Prostate gland (tissue), 2 donors: ENCODE data around the gene OCIAD2.

Experiments used
- POLR2A ChIP-seq: fragments of 450-650 bp; IDR thresholded peaks from one replicate; pipeline ENCODE4 v1.6.1; 2016; ENCODE audit warnings: antibody characterized with exemption, mild to moderate bottlenecking
- POLR2AphosphoS5 ChIP-seq: sonication (generic); formaldehyde crosslinking; IDR thresholded peaks from one replicate; pipeline ENCODE4 v1.6.1; 2017; ENCODE audit warnings: antibody characterized with exemption
- TF ChIP-seq, protein P1 (sequence below), 4 experiments: fragments of 200-600 bp in 2 of 4; fragments of 450-650 bp in 2 of 4; sonication (generic) in 2 of 4; IDR thresholded peaks; 1 replicate in 3 of 4; 2 replicates in 1 of 4; pipeline ENCODE4 v1.5.1; 2016 to 2019; ENCODE audit warnings: antibody characterized with exemption in 4 of 4, mild to moderate bottlenecking in 2 of 4, moderate library complexity in 2 of 4

DNA sequence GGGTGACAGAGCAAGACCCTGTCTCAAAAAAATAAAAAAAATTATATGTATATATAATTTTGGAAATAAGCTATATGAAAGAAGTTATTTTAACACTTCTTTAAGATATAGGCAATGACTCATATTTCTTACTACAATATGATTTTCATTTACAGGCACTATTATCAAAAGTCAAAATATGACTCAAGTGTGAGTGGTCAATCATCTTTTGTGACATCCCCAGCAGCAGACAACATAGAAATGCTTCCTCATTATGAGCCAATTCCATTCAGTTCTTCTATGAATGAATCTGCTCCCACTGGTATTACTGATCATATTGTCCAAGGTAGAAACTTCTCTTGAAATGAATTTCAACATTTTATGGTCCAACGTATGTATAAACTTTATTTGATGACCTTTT, 54.9 kb downstream of the OCIAD2 start:
- TF ChIP-seq POLR2AphosphoS5 (no peak), POLR2A (no peak)
- TF ChIP-seq, protein P1, sequence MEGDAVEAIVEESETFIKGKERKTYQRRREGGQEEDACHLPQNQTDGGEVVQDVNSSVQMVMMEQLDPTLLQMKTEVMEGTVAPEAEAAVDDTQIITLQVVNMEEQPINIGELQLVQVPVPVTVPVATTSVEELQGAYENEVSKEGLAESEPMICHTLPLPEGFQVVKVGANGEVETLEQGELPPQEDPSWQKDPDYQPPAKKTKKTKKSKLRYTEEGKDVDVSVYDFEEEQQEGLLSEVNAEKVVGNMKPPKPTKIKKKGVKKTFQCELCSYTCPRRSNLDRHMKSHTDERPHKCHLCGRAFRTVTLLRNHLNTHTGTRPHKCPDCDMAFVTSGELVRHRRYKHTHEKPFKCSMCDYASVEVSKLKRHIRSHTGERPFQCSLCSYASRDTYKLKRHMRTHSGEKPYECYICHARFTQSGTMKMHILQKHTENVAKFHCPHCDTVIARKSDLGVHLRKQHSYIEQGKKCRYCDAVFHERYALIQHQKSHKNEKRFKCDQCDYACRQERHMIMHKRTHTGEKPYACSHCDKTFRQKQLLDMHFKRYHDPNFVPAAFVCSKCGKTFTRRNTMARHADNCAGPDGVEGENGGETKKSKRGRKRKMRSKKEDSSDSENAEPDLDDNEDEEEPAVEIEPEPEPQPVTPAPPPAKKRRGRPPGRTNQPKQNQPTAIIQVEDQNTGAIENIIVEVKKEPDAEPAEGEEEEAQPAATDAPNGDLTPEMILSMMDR (IDR thresholded peaks at IDR 0.05) = no peak
